Smooth muscle cell of the brain vasculature (primary cell): ENCODE measurements around the gene PPP1R3D.
A peak's percentile ranks its signal among the peaks of the same experiment; 100 is the strongest.
"Not testable (repeated sequence)": the region's sequence is repeated elsewhere in the genome, so short reads cannot be mapped to it uniquely, and the experiment has no call there.

Source experiments
- DNase-seq: peaks from one replicate; pipeline ENCODE4 v3.0.0-alpha.2; 2012; ENCODE audit warnings: low read depth, low spot score

Gene PPP1R3D, protein sequence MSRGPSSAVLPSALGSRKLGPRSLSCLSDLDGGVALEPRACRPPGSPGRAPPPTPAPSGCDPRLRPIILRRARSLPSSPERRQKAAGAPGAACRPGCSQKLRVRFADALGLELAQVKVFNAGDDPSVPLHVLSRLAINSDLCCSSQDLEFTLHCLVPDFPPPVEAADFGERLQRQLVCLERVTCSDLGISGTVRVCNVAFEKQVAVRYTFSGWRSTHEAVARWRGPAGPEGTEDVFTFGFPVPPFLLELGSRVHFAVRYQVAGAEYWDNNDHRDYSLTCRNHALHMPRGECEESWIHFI

DNA sequence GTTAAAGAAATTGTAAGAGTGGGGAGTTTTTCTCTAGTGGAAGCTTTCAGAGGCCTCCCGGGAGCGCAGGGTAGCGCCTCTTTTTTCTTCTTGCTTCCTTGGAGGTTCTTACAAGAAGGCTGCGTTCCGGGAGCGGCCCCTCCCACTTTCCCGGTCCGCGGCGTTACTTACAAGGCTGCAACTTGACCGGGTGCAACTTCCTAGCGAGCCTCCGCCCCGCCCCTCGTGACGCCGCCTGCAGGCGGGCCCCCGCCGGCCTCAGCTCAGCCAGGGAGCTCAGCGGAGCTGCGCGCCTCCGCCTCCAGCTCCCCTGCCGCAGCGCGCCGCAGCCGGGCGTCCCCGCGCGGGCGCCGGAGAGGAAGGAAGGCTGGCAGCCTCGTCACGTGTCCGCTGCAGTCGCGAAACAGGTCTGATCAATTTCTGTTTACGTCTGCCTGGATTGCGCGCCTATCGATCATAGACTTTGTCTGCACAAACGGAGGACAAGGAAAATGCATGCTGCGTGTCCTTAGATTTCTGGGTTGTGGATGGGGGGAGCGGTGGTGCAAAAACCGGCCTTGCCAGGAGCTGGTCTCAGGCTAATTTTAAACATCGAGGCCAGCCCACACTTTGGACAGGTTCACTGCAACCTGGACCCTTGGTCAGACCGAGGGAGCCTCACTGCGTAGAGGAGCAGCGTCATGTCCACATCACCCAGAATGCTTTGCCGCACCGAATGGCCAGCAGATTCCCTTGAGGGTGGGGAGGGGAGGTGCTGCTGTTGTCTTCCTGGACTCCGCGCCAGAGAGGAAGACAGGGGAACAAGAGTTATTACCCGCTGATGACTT, at the start of gene PPP1R3D, which contains the start of gene FAM217B:
PPP1R3D (minus strand) TSS at position 177 of the 827 bp plus-strand sequence. CDS start 374 bp downstream, outside the sequence.
FAM217B (plus strand) TSS at position 261 of the 827 bp plus-strand sequence. CDS start 3,555 bp downstream, outside the sequence.
- DNase-seq, result peak; percentile 94

DNA sequence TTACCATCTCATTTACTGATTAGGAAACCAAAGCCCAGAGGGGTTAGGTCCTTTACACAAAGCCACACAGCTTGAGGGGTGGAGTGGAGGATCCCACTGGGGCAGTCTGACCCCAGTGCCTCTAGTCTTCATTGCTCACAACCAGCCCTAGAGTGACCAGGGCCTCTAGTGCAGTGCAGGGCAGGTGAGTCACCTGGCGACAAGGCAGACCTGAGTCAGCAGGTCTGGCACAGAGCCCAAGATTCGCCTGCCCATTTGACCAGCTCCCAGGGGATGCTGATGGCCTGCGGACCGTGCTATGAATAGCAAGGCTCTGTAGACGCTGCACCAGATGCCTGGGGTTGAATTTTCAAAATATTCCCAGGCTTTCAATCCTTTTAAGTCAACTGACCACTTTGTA, 48.0 kb upstream of the PPP1R3D start:
- DNase-seq, result no peak

DNA sequence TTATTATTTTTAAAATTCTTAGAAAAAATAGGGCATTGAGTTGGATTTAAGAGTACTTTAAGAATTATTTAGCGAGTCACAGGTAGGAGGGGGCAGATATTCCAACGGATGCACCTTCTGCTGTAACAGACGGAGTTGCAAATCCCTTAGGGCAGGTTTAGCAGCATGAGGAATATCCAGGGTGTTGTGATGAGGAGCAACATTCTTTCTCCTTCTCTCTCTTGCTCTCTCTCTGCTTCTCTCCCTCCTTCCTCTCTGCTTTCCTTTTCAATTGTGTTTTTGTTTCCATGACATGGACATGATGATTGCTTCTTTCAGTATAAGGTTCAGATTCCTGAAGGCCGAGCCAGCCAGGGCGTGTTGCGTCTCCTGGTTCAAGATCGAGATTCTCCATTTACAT, 47.0 kb upstream of the PPP1R3D start:
- DNase-seq, result no peak

GRCh38 chr20:59985864-59986263, 45.8 kb upstream of the PPP1R3D start:
- DNase-seq, result no peak

GRCh38 chr20:59985164-59985563, 45.1 kb upstream of the PPP1R3D start:
- no peak for DNase-seq

- no peak for DNase-seq
Observed at GRCh38 chr20:59984541-59984940, 44.4 kb upstream of the PPP1R3D start.

- DNase-seq, result no peak
Observed at GRCh38 chr20:59983076-59983475, 43.0 kb upstream of the PPP1R3D start.

DNA sequence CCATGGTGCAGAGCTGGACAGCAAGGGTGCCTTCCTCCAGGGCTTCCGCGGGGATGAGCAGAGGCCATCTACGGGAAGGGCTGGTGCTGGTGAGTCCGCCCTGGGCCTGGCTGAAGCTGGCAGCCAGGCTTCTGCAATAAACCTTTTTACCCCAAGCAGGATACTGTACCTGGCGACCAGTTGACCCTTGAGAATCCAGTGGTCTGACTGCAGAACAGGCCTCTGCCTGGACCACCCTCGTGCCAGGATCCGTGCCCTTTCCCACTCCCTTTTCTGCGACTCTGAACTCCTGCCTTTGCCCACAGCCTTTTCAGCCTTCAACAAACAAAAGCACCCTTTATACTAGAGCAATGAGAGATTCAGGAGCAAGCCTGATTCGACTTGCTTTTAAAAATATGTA, 37.0 kb upstream of the PPP1R3D start:
- DNase-seq, result no peak

DNA sequence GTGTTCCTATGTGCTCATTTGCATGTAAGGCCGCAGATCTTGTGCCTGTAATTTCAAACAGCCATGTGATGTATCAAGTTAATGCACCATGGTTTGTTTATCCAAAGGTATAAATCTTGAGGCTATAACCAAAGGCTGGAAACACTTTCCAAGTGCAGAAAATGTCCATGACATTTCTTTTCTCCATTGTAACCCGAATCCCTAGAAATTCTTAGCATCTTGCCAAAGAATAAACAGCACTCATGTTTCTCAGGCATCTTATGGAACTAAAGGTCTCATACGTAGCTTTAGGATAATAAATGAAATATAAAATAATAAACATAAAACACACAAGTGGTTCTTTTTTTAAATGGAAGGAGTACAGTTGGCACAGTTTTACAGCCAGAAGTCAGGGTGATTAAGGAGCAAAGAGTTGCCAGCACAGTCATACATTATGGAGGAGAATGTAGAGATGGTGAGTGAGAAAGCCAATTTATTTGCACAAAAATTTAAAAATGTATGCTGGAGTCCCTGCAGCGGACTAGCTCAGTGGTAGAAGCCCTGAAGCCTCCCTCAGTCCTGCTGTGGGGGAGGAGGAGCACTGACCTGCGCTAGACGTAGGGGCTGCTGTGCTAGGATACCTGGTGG, 36.2 kb upstream of the PPP1R3D start:
- no peak for DNase-seq

- DNase-seq, result no peak
Observed at GRCh38 chr20:59972037-59972801, 32.1 kb upstream of the PPP1R3D start.

GRCh38 chr20:59971428-59971827, 31.3 kb upstream of the PPP1R3D start:
- no peak for DNase-seq

DNA sequence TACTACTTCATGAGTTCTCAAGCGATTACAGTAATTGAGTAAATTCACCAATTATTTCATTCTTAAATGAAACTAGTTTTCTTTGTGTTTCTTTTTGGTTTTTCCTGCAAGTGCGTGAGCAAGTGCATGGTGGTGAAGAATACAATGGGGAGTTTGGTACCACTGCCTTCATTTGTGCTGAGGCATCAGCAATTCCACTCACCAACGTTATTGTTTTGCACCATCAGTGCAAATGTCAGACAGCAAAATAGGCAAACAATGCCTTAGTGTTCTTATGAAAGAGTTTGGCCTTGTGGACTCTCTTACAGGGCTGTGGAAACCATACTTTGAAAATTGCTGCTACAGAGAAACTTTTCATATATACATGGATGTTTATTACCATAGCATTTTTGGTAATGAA, 26.3 kb upstream of the PPP1R3D start:
- DNase-seq, result no peak

DNA sequence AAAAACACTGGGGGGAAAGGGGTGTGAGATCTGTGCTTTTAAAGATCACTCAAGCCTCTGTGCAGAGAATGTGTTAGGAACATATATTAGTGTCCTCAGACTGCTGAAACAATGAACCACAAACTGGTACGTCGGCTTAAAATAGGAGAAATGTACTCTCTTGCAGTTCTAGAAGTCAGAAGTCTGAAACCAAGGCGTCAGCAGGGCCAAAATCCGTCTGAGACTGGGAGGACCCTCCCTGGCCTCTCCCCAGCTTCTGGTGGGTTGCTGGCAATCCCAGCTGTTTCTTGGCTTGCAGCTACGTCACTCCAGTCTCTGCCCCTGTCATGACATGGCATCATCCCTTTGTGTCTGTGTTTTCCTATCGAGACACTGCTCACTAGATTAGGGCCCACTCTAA, 22.1 kb upstream of the PPP1R3D start:
- DNase-seq, result no peak

- no peak for DNase-seq
Observed at GRCh38 chr20:59961423-59961822, 21.3 kb upstream of the PPP1R3D start.

- no peak for DNase-seq
Observed at GRCh38 chr20:59958626-59959025, 18.5 kb upstream of the PPP1R3D start.

DNA sequence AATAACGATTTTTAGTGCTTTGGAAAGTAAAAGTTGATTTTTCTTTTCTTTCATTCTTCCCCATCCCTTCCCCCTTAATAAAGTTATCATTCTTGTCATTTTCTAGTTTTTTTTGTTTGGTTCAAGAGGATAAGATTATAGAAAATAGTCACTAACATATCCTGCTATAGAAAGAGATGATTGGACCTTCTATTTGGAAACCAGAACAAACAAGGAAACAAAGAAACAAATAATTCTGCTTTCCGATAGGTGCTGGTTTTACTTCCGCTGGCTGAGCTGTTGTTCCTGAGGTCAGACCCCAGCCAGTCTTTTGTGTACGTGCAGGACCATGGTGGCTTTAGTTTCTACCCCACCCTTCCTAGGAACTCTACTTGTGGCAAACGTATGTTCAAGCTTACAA, 18.0 kb upstream of the PPP1R3D start, which contains the start of gene CDH26:
CDH26 (plus strand) TSS at position 301 of the 400 bp plus-strand sequence. CDS start 304 bp downstream, outside the sequence.
- DNase-seq, result no peak

DNA sequence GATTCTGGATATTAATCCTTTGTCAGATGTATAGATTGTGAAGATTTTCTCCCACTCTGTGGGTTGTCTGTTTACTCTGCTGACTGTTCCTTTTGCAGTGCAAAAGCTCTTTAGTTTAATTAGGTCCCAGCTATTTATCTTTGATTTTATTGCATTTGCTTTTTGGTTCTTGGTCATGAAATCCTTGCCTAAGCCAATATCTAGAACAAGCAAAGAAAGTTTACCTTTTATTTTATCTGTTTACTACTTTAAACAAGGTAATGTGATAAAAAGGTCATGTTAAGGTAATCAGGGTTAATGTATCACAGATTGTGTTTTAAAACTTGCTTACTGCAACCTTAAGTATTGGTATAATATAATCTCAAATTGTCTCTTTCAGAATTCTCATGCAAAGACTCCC, 17.5 kb upstream of the PPP1R3D start:
- DNase-seq, result not testable (repeated sequence)

- DNase-seq, result no peak
Observed at GRCh38 chr20:59955131-59955796, 15.2 kb upstream of the PPP1R3D start.

DNA sequence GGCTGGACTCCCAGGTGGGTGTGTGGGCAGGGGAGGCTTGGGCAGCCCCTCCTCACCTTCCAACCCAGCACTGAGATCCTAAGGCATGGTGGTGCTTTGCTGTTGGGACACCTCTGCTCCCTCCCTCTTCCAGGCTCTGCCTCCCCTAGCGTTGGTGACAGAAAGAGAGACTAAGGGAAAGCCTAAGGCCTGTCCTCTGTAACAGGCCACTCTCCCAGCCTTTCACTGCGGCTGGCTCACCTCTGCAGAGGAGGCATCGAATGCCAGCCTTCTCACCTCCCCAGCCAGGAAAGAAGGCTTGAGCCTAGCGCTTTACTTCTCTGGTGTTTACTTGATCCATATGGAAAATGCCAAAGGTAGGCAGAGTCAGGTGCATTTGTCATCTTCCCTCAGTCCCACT, 14.6 kb upstream of the PPP1R3D start:
- no peak for DNase-seq

GRCh38 chr20:59949911-59950310, 9.8 kb upstream of the PPP1R3D start:
- DNase-seq, result no peak
